ENCODE results near the gene THAP9.
"Not testable (repeated sequence)": the region's sequence is repeated elsewhere in the genome, so short reads cannot be mapped to it uniquely, and the experiment has no call there.

Gene THAP9

DNA sequence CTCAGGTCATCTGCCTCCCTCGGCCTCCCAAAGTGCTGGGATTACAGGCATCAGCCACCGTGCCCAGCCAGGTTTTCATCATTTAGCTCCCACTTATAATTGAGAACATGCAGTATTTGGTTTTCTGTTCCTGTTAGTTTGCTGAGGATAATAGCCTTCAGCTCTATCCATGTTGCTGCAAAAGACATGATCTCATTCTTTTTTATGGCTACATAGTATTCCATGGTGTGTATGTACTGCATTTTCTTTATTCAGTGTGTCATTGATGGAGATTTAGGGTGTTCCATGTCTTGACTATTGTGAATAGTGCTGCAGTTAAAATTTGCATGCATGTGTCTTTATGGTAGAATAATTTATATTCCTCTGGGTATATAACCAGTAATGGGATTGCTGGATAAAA is 13.4 kb downstream of the THAP9 start:
- H3K27ac Mint-ChIP-seq, ATAC-seq, H3K4me1 Mint-ChIP-seq, DNase-seq, H3K9me3 Mint-ChIP-seq, H3K4me3 Mint-ChIP-seq, H3K27me3 Mint-ChIP-seq: not testable (repeated sequence)

GRCh38 chr4:82918091-82918490 is 17.6 kb downstream of the THAP9 start:
- Mint-ChIP-seq H3K9me3 (no peaks in the 10 kb centered on the region), H3K27me3 (no peaks in the 10 kb centered on the region), H3K4me1 (no peaks in the 10 kb centered on the region), H3K27ac (no peak overlapping the region), H3K4me3 (no peak overlapping the region)
- DNase-seq (no peak), ATAC-seq (no peak)

DNA sequence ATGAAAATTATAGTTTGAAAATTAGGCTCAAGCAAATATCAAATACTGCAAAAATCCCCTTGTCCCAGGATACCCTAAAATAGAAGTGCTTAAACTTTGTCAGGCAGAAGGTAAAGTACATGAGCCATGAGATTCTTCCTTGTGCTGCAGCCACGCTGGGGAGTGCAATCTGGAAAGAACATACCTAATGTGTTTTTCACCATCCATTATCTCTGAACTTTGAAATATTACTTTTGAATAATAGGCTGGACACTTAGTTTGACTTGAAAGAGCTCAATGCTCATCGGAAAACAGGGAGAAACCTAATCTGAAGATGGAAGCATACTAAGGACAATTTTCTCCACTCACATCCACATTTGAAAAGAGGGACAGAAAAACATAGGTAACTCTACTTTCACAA is 18.9 kb downstream of the THAP9 start:
- H3K4me3 Mint-ChIP-seq, result no peak overlapping the region
- no peaks in the 10 kb centered on the region for H3K9me3 Mint-ChIP-seq
- no peaks in the 10 kb centered on the region for H3K4me1 Mint-ChIP-seq
- DNase-seq (no peak), ATAC-seq (no peak)
- H3K27ac Mint-ChIP-seq, result no peak overlapping the region
- H3K27me3 Mint-ChIP-seq, result no peaks in the 10 kb centered on the region

GRCh38 chr4:82921795-82922194 is 21.3 kb downstream of the THAP9 start:
- H3K4me1 Mint-ChIP-seq, result no peaks in the 10 kb centered on the region
- H3K9me3 Mint-ChIP-seq, result no peaks in the 10 kb centered on the region
- no peak overlapping the region for H3K4me3 Mint-ChIP-seq
- no peaks in the 10 kb centered on the region for H3K27me3 Mint-ChIP-seq
- DNase-seq (no peak), ATAC-seq (no peak)
- no peak overlapping the region for H3K27ac Mint-ChIP-seq

DNA sequence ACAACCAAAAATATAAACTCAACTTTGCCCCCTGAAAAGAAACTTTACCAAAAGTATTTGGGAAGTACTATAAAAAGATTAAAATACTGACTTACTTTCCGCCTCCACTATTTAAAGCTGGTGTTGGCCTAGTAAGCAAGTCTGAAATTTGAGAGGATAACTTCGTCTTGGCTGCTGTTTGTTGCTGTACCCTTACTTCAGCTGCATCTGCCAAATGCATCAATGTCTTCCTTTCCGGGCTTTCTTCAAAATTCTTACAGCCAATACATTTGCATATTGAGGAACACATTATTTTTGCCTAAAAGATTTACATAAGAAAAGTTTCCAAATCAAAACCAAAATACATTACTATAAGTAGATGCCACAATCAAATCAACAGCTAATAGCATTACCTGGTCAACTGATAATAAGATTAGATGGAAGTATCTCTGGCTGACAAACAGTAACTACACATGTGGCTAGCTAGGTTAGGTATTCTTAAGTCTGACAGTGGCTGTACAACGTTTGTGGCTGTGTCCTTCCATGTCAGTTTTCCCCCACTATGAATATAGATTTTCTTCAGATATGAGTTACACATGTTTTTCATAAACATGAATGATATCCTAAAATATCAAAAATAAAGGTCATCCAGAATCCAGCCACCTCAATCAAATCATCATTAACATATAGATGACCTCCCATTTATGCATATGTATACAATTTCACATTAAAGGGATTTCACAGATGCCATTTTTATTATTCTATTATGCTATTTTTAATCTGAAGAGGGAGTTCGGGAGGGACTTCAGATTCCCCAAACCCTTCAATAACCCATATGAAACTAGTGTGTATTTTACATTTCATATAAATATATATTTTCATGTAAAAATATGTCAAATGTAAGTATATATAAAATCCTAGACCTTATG is 30.6 kb downstream of the THAP9 start:
- H3K27ac Mint-ChIP-seq, result peak overlapping the region in 1 of 2 donors; percentile 27
- no peak overlapping the region for H3K4me3 Mint-ChIP-seq
- no peak for DNase-seq
- ATAC-seq, result no peak
- H3K4me1 Mint-ChIP-seq, result no peaks in the 10 kb centered on the region
- H3K9me3 Mint-ChIP-seq, result no peaks in the 10 kb centered on the region
- no peaks in the 10 kb centered on the region for H3K27me3 Mint-ChIP-seq

DNA sequence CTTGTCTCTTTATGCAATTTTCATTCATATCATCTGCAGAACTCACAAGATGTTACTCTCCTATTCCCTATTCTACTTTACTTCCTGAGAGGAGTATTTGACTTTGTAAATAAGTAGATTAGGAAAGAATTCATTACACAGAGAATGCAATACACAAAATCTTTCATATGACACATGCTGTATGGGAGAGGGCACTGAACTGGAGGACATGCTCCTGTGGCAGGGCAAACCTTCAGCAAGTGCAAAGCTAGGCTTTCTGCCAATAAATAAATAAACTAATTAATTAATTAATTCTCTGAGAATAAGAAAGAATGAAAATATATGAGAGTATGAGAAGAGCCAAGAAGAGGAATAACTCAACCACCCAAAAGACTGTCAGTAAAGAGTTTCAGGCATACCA is 33.9 kb downstream of the THAP9 start:
- Mint-ChIP-seq H3K9me3 (no peaks in the 10 kb centered on the region), H3K27ac (peak overlapping the region in 1 of 2 donors; percentile 15), H3K4me1 (no peaks in the 10 kb centered on the region), H3K4me3 (no peak overlapping the region), H3K27me3 (no peaks in the 10 kb centered on the region)
- ATAC-seq (no peak), DNase-seq (no peak)

- no peak overlapping the region for H3K27ac Mint-ChIP-seq
- no peaks in the 10 kb centered on the region for H3K9me3 Mint-ChIP-seq
- ATAC-seq (no peak), DNase-seq (no peak)
- H3K4me1 Mint-ChIP-seq, result no peaks in the 10 kb centered on the region
- no peaks in the 10 kb centered on the region for H3K27me3 Mint-ChIP-seq
- H3K4me3 Mint-ChIP-seq, result no peak overlapping the region
Measured at GRCh38 chr4:82939414-82939813, 38.9 kb downstream of the THAP9 start.

GRCh38 chr4:82947498-82947897 is 47.0 kb downstream of the THAP9 start:
- Mint-ChIP-seq H3K27ac (no peak overlapping the region), H3K4me1 (no peaks in the 10 kb centered on the region), H3K9me3 (no peaks in the 10 kb centered on the region), H3K4me3 (no peak overlapping the region), H3K27me3 (no peaks in the 10 kb centered on the region)
- no peak for DNase-seq
- ATAC-seq, result no peak

DNA sequence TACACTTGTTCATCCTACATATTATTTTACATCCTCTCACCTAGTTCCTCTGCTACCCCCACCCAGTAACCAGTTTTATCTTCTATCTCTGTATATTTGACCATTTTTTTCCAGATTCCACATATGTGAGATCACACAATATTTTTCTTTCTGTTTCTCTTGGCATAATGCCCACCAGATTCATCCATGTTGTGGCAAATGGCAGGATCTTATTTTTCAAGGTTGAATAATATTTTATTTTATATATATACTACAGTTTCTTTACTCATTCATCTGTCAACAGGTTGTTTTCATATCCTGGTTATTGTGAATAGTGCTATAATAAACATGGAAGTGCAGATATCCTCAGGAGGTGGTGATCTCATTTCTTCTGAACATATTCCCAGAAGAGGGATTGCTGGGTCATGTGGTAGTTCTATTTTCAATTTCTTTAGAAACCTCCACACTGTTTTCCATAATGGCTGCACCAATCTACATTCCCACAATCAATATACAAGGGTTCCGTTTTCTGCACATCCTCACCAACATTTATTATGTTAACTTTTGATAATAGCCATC is 48.2 kb downstream of the THAP9 start:
- ATAC-seq (no peak), DNase-seq (no peak)
- no peak overlapping the region for H3K27ac Mint-ChIP-seq
- H3K4me3 Mint-ChIP-seq, result no peak overlapping the region
- no peaks in the 10 kb centered on the region for H3K27me3 Mint-ChIP-seq
- no peaks in the 10 kb centered on the region for H3K9me3 Mint-ChIP-seq
- no peaks in the 10 kb centered on the region for H3K4me1 Mint-ChIP-seq

GRCh38 chr4:82951196-82951595 is 50.7 kb downstream of the THAP9 start:
- no peak overlapping the region for H3K27ac Mint-ChIP-seq
- no peaks in the 10 kb centered on the region for H3K9me3 Mint-ChIP-seq
- DNase-seq, result no peak
- H3K4me3 Mint-ChIP-seq, result no peak overlapping the region
- H3K4me1 Mint-ChIP-seq, result no peaks in the 10 kb centered on the region
- no peaks in the 10 kb centered on the region for H3K27me3 Mint-ChIP-seq
- no peak for ATAC-seq

DNA sequence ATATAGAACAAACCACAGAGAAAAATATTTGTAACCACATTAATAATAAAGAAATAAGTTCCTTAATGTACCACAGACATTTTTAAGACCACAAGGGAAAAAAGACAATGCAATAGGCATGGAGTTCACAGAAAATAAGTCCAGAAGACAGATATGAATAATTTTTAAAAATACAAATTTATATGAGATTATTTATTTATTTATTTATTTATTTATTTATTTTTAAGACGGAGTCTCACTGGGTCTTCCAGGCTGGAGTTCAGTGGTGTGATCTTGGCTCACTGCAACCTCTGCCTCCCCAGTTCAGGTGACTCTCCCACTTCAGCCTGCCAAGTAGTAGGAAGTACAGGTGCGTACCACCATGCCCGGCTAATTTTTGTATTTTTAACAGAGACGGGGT is 53.7 kb downstream of the THAP9 start:
- Mint-ChIP-seq H3K27ac (no peak overlapping the region), H3K4me3 (no peak overlapping the region), H3K27me3 (no peaks in the 10 kb centered on the region), H3K9me3 (no peaks in the 10 kb centered on the region), H3K4me1 (peaks cover 15% of the 10 kb centered on the region)
- ATAC-seq (no peak), DNase-seq (no peak)

GRCh38 chr4:82957045-82957444 is 56.5 kb downstream of the THAP9 start:
- no peak overlapping the region for H3K4me3 Mint-ChIP-seq
- no peaks in the 10 kb centered on the region for H3K27me3 Mint-ChIP-seq
- H3K27ac Mint-ChIP-seq, result no peak overlapping the region
- DNase-seq, result no peak
- ATAC-seq, result peak; percentile 64
- peaks cover 15% of the 10 kb centered on the region for H3K4me1 Mint-ChIP-seq
- H3K9me3 Mint-ChIP-seq, result no peaks in the 10 kb centered on the region

- Mint-ChIP-seq H3K4me1 (peaks cover 7% of the 10 kb centered on the region), H3K9me3 (no peaks in the 10 kb centered on the region), H3K27me3 (no peaks in the 10 kb centered on the region), H3K27ac (no peak overlapping the region), H3K4me3 (no peak overlapping the region)
- DNase-seq, result no peak
- ATAC-seq, result no peak
Measured at GRCh38 chr4:82965763-82966162, 65.2 kb downstream of the THAP9 start.

DNA sequence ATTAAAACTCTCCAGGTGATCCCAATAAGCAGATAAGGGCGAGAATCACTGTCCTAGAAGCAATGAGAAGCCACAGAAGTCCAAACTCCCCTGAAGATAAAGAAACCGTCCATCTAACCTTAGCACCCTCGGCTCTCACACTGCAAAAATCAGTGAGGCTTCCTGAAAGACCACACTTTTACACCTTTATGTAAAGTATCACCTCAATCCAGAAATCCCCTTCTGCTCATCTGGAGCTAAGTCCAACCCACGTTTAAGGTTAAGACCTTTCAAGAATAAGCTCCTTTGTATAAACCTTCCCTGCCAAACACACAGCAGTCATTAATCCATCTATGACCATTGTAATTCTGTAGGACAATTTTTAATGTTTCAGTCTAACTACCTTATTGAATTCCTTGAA is 68.4 kb downstream of the THAP9 start:
- ATAC-seq, result no peak
- no peak overlapping the region for H3K27ac Mint-ChIP-seq
- H3K9me3 Mint-ChIP-seq, result no peaks in the 10 kb centered on the region
- H3K4me1 Mint-ChIP-seq, result peaks cover 9% of the 10 kb centered on the region
- no peak overlapping the region for H3K4me3 Mint-ChIP-seq
- DNase-seq, result no peak
- no peaks in the 10 kb centered on the region for H3K27me3 Mint-ChIP-seq

DNA sequence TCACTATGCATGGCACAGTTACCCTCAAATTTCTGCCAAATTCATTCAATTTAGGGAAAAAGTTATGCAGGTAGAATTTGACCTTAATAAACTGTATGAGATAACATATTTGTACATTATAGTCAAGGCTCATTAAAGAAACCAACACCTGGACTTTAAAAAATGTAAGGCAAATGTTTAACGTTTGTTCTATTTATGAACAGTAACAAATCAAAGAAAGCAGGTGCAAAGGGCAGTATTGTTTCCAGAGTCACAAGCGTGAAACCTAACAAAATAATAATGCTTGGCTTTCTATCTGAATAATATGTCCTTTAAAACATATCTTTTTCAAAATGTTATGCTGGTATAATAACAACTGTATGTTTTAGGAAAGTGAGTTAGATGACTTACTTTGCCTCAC is 68.9 kb downstream of the THAP9 start:
- Mint-ChIP-seq H3K27me3 (no peaks in the 10 kb centered on the region), H3K4me1 (peaks cover 12% of the 10 kb centered on the region), H3K4me3 (no peak overlapping the region), H3K9me3 (no peaks in the 10 kb centered on the region), H3K27ac (no peak overlapping the region)
- ATAC-seq (no peak), DNase-seq (no peak)

Measured in stimulated activated naive CD8-positive, alpha-beta T cell treated with anti-CD3 and anti-CD28 coated beads, Interleukin-15, amount 100 ng/mL, for 72 hours (primary cell).